Neural cell (in vitro differentiated cells): Measurements from ENCODE around the gene PLPP3. TPM values are rescaled to one million over a fixed set of nuclear protein-coding genes. Genes with fewer than 3 reads are reported as not detected.

Experiments
- H2AFZ ChIP-seq: fragments of 200-600, 300-800 bp; sonication (generic), shearing (Covaris generic); 2 replicates; pipeline ENCODE4 v1.6.0; 2014; ENCODE audit warnings: low read depth, mild to moderate bottlenecking, antibody characterized with exemption, low read length, moderate library complexity
- H3F3A ChIP-seq: fragments of 200-600 bp; shearing (Covaris generic); 2 replicates; pipeline ENCODE4 v1.6.1; 2016; ENCODE audit warnings: mild to moderate bottlenecking, moderate library complexity, mixed read lengths, antibody characterized with exemption, low read length; ENCODE audit not compliant: insufficient read depth, poor library complexity, severe bottlenecking
- H3K27ac ChIP-seq: fragments of 200-600, 300-800 bp; sonication (generic), shearing (Covaris generic); 2 replicates; pipeline ENCODE4 v1.5.1; 2014; ENCODE audit warnings: mild to moderate bottlenecking, low read length, moderate library complexity
- H3K27me3 ChIP-seq: fragments of 300-800, 200-600 bp; sonication (generic), shearing (Covaris generic); 2 replicates; pipeline ENCODE4 v1.6.0; 2014; ENCODE audit warnings: mild to moderate bottlenecking, low read depth, low read length, moderate library complexity; ENCODE audit not compliant: insufficient read depth
- H3K36me3 ChIP-seq: fragments of 300-800, 200-600 bp; sonication (generic), shearing (Covaris generic); 2 replicates; pipeline ENCODE4 v1.5.1; 2014; ENCODE audit warnings: mild to moderate bottlenecking, antibody characterized with exemption, low read length, moderate library complexity; ENCODE audit not compliant: insufficient read depth
- H3K4me2 ChIP-seq: fragments of 300-800, 200-600 bp; sonication (generic), shearing (Covaris generic); 2 replicates; pipeline ENCODE4 v1.6.0; 2014; ENCODE audit warnings: mild to moderate bottlenecking, low read length
- H3K4me3 ChIP-seq: fragments of 300-800, 200-600 bp; sonication (generic), shearing (Covaris generic); 2 replicates; pipeline ENCODE4 v1.5.1; 2014; ENCODE audit warnings: mild to moderate bottlenecking, low read length, moderate library complexity
- H3K79me2 ChIP-seq: fragments of 200-600 bp; shearing (Covaris generic); replicated peaks from 2 replicates; pipeline ENCODE4 v1.6.0; 2014; ENCODE audit warnings: mild to moderate bottlenecking, low read length, moderate library complexity; ENCODE audit not compliant: insufficient read depth
- H3K9ac ChIP-seq: fragments of 300-800, 200-600 bp; sonication (generic), shearing (Covaris generic); 2 replicates; pipeline ENCODE4 v1.6.1; 2016; ENCODE audit warnings: mild to moderate bottlenecking, low read length, mixed read lengths
- H3K9me2 ChIP-seq: fragments of 200-600 bp; shearing (Covaris generic); 2 replicates; pipeline ENCODE4 v1.6.1; 2016; ENCODE audit warnings: mild to moderate bottlenecking, low read length, mixed read lengths; ENCODE audit not compliant: insufficient read depth
- H3K9me3 ChIP-seq: fragments of 200-600, 300-800 bp; sonication (generic), shearing (Covaris generic); 2 replicates; pipeline ENCODE4 v1.6.1; 2016; ENCODE audit warnings: mild to moderate bottlenecking, mixed run types, low read length, moderate library complexity, mixed read lengths
- H4K20me1 ChIP-seq: fragments of 200-600 bp; shearing (Covaris generic); 2 replicates; pipeline ENCODE4 v1.6.1; 2016; ENCODE audit warnings: mild to moderate bottlenecking, mixed run types; ENCODE audit not compliant: insufficient read depth
- EP300 ChIP-seq: fragments of 450-650 bp; conservative IDR thresholded peaks from 2 replicates; pipeline ENCODE4 v1.6.1; 2014; ENCODE audit warnings: antibody characterized with exemption, mild to moderate bottlenecking, moderate library complexity; ENCODE audit not compliant: poor library complexity, severe bottlenecking
- EZH2 ChIP-seq: fragments of 200-600, 300-800 bp; shearing (Covaris generic), sonication (generic); IDR thresholded peaks from 2 replicates; pipeline ENCODE4 v1.6.1; 2014; ENCODE audit warnings: antibody characterized with exemption, low read length, borderline replicate concordance, mild to moderate bottlenecking; ENCODE audit not compliant: insufficient read depth, poor library complexity, severe bottlenecking
- MXI1 ChIP-seq: fragments of 450-650 bp; conservative IDR thresholded peaks from 2 replicates; pipeline ENCODE4 v1.6.1; 2014; ENCODE audit warnings: antibody characterized with exemption, mild to moderate bottlenecking; ENCODE audit not compliant: poor library complexity, severe bottlenecking
- POLR2AphosphoS5 ChIP-seq: IDR thresholded peaks from 2 replicates; pipeline ENCODE4 v1.6.1; 2012
- RAD21 ChIP-seq: fragments of 450-650 bp; conservative IDR thresholded peaks from 2 replicates; pipeline ENCODE4 v1.6.1; 2014; ENCODE audit warnings: antibody characterized with exemption, mild to moderate bottlenecking, moderate library complexity
- REST ChIP-seq: IDR thresholded peaks from 2 replicates; pipeline ENCODE4 v1.6.1; 2012; ENCODE audit warnings: borderline replicate concordance
- SMC3 ChIP-seq: fragments of 450-650 bp; conservative IDR thresholded peaks from 2 replicates; pipeline ENCODE4 v1.6.1; 2014; ENCODE audit warnings: antibody characterized with exemption, mild to moderate bottlenecking, moderate library complexity; ENCODE audit not compliant: poor library complexity
- TAF1 ChIP-seq: IDR thresholded peaks from 2 replicates; pipeline ENCODE4 v1.6.1; 2012; ENCODE audit warnings: low read depth
- polyA plus RNA-seq: library from polyadenylated mRNA; depleted of rRNA; stranded (reverse); fragments of >200 nt; gene quantifications from 2 replicates; pipeline ENCODE4 v1.2.3, GENCODE V29; 2014
- TF ChIP-seq, protein P1 (sequence below): fragments of 450-650 bp; IDR thresholded peaks from 2 replicates; pipeline ENCODE4 v1.5.1; 2014; ENCODE audit warnings: antibody characterized with exemption, mild to moderate bottlenecking, moderate library complexity; ENCODE audit not compliant: poor library complexity, severe bottlenecking

Gene PLPP3
- polyA plus RNA-seq, 1 donor from 2014 or later: 2.1 TPM

GRCh38 chr1:56573311-56573710, 6.1 kb downstream of the PLPP3 start:
- Histone ChIP-seq H3F3A (no peaks in the 10 kb centered on the region), H3K4me3 (no peak overlapping the region), H2AFZ (no peak overlapping the region), H3K9me2 (no peaks in the 10 kb centered on the region), H3K27ac (no peak overlapping the region), H3K27me3 (no peaks in the 10 kb centered on the region), H3K79me2 (peaks cover 73% of the 10 kb centered on the region), H3K4me2 (no peak overlapping the region), H3K36me3 (no peaks in the 10 kb centered on the region), H3K9me3 (no peaks in the 10 kb centered on the region), H3K9ac (no peak overlapping the region), H4K20me1 (no peaks in the 10 kb centered on the region)
- TF ChIP-seq, protein P1, sequence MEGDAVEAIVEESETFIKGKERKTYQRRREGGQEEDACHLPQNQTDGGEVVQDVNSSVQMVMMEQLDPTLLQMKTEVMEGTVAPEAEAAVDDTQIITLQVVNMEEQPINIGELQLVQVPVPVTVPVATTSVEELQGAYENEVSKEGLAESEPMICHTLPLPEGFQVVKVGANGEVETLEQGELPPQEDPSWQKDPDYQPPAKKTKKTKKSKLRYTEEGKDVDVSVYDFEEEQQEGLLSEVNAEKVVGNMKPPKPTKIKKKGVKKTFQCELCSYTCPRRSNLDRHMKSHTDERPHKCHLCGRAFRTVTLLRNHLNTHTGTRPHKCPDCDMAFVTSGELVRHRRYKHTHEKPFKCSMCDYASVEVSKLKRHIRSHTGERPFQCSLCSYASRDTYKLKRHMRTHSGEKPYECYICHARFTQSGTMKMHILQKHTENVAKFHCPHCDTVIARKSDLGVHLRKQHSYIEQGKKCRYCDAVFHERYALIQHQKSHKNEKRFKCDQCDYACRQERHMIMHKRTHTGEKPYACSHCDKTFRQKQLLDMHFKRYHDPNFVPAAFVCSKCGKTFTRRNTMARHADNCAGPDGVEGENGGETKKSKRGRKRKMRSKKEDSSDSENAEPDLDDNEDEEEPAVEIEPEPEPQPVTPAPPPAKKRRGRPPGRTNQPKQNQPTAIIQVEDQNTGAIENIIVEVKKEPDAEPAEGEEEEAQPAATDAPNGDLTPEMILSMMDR: no peak
- no peak for TF ChIP-seq POLR2AphosphoS5
- TF ChIP-seq EP300: no peak
- TF ChIP-seq MXI1: no peak
- TF ChIP-seq SMC3: no peak
- no peak for TF ChIP-seq TAF1
- TF ChIP-seq RAD21: no peak

GRCh38 chr1:56572334-56573050, 6.9 kb downstream of the PLPP3 start:
- H3K9me2 ChIP-seq: no peaks in the 10 kb centered on the region
- no peaks in the 10 kb centered on the region for H3F3A ChIP-seq
- no peaks in the 10 kb centered on the region for H4K20me1 ChIP-seq
- no peak overlapping the region for H3K4me2 ChIP-seq
- H3K79me2 ChIP-seq: peaks cover 71% of the 10 kb centered on the region
- no peak overlapping the region for H2AFZ ChIP-seq
- no peak overlapping the region for H3K9ac ChIP-seq
- no peaks in the 10 kb centered on the region for H3K9me3 ChIP-seq
- H3K27ac ChIP-seq: no peak overlapping the region
- no peaks in the 10 kb centered on the region for H3K27me3 ChIP-seq
- H3K4me3 ChIP-seq: no peak overlapping the region
- H3K36me3 ChIP-seq: no peaks in the 10 kb centered on the region
- TF ChIP-seq POLR2AphosphoS5 (no peak), EZH2 (no peak), MXI1 (no peak), EP300 (no peak), REST (no peak)
